ENCODE data around the gene IFIH1.

Gene IFIH1

GRCh38 chr2:162327806-162328205 lies 9.3 kb upstream of the IFIH1 start:
- no peak overlapping the region for H3K4me3 ChIP-seq (ENCODE audit: low read length, poor library complexity, severe bottlenecking)
- no peak overlapping the region for H2AFZ ChIP-seq (ENCODE audit: low read length)
- no peaks in the 10 kb centered on the region for H3K9me2 ChIP-seq (replicated peaks; ENCODE audit: low read depth, low read length)
- no peak overlapping the region for H3K9ac ChIP-seq (ENCODE audit: low read depth, low read length, poor library complexity, severe bottlenecking)
- no peaks in the 10 kb centered on the region for H3K4me1 ChIP-seq (ENCODE audit: insufficient read depth, low read length, poor library complexity, severe bottlenecking)
- no peaks in the 10 kb centered on the region for H4K20me1 ChIP-seq (ENCODE audit: insufficient read depth, low read length, poor library complexity, severe bottlenecking)
- TF ChIP-seq EZH2phosphoT487 (IDR thresholded peaks at IDR 0.05; ENCODE audit: borderline replicate concordance): no peak
- TF ChIP-seq CTCF (conservative IDR thresholded peaks at IDR 0.05; ENCODE audit: low read length): no peak
- H3F3A ChIP-seq (ENCODE audit: low read depth): no peaks in the 10 kb centered on the region
- H3K4me2 ChIP-seq (ENCODE audit: low read depth, low read length, poor library complexity, severe bottlenecking): no peak overlapping the region
- H3K9me3 ChIP-seq (ENCODE audit: insufficient read depth, low read depth, low read length): no peaks in the 10 kb centered on the region
- no peaks in the 10 kb centered on the region for H3K79me2 ChIP-seq (ENCODE audit: insufficient read depth, low read length)
- no peaks in the 10 kb centered on the region for H3K36me3 ChIP-seq (ENCODE audit: insufficient read depth, low read length)
- no peaks in the 10 kb centered on the region for H3K27me3 ChIP-seq (ENCODE audit: insufficient read depth, low read length, poor library complexity, severe bottlenecking)

GRCh38 chr2:162327134-162327769 lies 8.8 kb upstream of the IFIH1 start:
- H3K4me1 ChIP-seq (ENCODE audit: insufficient read depth, low read length, poor library complexity, severe bottlenecking): no peaks in the 10 kb centered on the region
- H3K4me3 ChIP-seq (ENCODE audit: low read length, poor library complexity, severe bottlenecking): no peak overlapping the region
- no peaks in the 10 kb centered on the region for H3K27me3 ChIP-seq (ENCODE audit: insufficient read depth, low read length, poor library complexity, severe bottlenecking)
- no peak overlapping the region for H3K9ac ChIP-seq (ENCODE audit: low read depth, low read length, poor library complexity, severe bottlenecking)
- no peaks in the 10 kb centered on the region for H3K9me2 ChIP-seq (replicated peaks; ENCODE audit: low read depth, low read length)
- H3K4me2 ChIP-seq (ENCODE audit: low read depth, low read length, poor library complexity, severe bottlenecking): no peak overlapping the region
- no peaks in the 10 kb centered on the region for H4K20me1 ChIP-seq (ENCODE audit: insufficient read depth, low read length, poor library complexity, severe bottlenecking)
- H3K79me2 ChIP-seq (ENCODE audit: insufficient read depth, low read length): no peaks in the 10 kb centered on the region
- TF ChIP-seq EZH2phosphoT487 (IDR thresholded peaks at IDR 0.05; ENCODE audit: borderline replicate concordance) (no peak), CTCF (conservative IDR thresholded peaks at IDR 0.05; ENCODE audit: low read length) (peak; percentile 83)
- no peaks in the 10 kb centered on the region for H3K9me3 ChIP-seq (ENCODE audit: insufficient read depth, low read depth, low read length)
- H3F3A ChIP-seq (ENCODE audit: low read depth): no peaks in the 10 kb centered on the region
- H2AFZ ChIP-seq (ENCODE audit: low read length): no peak overlapping the region
- no peaks in the 10 kb centered on the region for H3K36me3 ChIP-seq (ENCODE audit: insufficient read depth, low read length)

GRCh38 chr2:162324953-162325352 lies 6.5 kb upstream of the IFIH1 start:
- Histone ChIP-seq H3F3A (ENCODE audit: low read depth) (no peaks in the 10 kb centered on the region), H3K79me2 (ENCODE audit: insufficient read depth, low read length) (no peaks in the 10 kb centered on the region), H3K36me3 (ENCODE audit: insufficient read depth, low read length) (no peaks in the 10 kb centered on the region), H3K9me2 (replicated peaks; ENCODE audit: low read depth, low read length) (no peaks in the 10 kb centered on the region), H4K20me1 (ENCODE audit: insufficient read depth, low read length, poor library complexity, severe bottlenecking) (no peaks in the 10 kb centered on the region), H3K4me3 (ENCODE audit: low read length, poor library complexity, severe bottlenecking) (no peak overlapping the region), H3K9ac (ENCODE audit: low read depth, low read length, poor library complexity, severe bottlenecking) (no peak overlapping the region), H3K4me1 (ENCODE audit: insufficient read depth, low read length, poor library complexity, severe bottlenecking) (peaks cover 5% of the 10 kb centered on the region), H3K27me3 (ENCODE audit: insufficient read depth, low read length, poor library complexity, severe bottlenecking) (no peaks in the 10 kb centered on the region), H3K9me3 (ENCODE audit: insufficient read depth, low read depth, low read length) (no peaks in the 10 kb centered on the region), H3K4me2 (ENCODE audit: low read depth, low read length, poor library complexity, severe bottlenecking) (no peak overlapping the region), H2AFZ (ENCODE audit: low read length) (no peak overlapping the region)
- TF ChIP-seq CTCF (conservative IDR thresholded peaks at IDR 0.05; ENCODE audit: low read length): no peak
- no peak for TF ChIP-seq EZH2phosphoT487 (IDR thresholded peaks at IDR 0.05; ENCODE audit: borderline replicate concordance)
